DMS153 treated with DMSO at 0.1 percent for 48 hours (cell line): Measurements from ENCODE around the gene GRIK3.
"Not testable (repeated sequence)": the region's sequence is repeated elsewhere in the genome, so short reads cannot be mapped to it uniquely, and the experiment has no call there.

Experiments
- DNase-seq: peaks from one replicate; lab custom pipeline; 2025; ENCODE audit not compliant: unreplicated experiment; lab: John Stamatoyannopoulos, UW

GRIK3 gene

GRCh38 chr1:36948147-36948546 lies 86.2 kb downstream of the GRIK3 start:
- no peak for DNase-seq

DNA sequence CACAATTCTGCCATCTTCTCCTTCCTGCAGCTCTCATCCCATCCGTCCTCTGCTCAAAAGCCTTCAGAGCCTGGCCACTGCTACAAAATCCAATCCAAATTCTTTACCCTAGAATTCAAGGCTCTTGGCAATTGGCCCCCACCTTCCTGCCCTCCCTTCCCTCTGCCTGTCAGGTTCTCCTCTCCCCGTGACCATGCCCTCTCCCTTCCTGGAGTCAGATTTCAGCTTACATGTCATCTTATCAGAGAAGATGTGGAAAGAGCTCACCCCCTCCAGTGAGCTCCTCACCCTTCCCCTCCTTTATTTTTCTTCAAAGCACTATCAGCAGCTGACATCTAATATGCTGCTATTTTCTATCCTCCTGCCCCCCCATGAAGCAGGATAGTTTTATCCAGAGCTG lies 86.9 kb downstream of the GRIK3 start:
- no peak for DNase-seq

DNA sequence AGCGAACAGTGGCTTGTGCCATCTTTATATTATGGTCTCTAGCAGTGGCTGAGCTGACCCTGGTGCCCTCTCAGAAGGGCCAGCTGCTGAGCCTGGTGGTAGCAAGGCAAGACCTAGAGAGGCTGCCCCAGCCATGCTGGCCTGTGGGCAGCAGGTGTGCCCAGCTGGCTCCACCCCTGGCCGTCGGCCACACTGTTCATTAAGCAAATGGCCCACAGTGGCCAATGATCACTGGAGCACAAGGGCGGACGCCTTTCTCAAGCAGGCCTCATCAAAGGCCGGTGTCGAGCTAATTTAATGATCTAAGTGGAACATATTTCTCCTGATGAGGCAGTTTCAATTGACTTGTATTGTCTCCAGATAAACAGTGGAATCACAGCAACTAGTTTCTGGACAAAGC lies 89.4 kb downstream of the GRIK3 start:
- no peak for DNase-seq

- no peak for DNase-seq
Measured at GRCh38 chr1:36942148-36942547, 92.2 kb downstream of the GRIK3 start.

DNA sequence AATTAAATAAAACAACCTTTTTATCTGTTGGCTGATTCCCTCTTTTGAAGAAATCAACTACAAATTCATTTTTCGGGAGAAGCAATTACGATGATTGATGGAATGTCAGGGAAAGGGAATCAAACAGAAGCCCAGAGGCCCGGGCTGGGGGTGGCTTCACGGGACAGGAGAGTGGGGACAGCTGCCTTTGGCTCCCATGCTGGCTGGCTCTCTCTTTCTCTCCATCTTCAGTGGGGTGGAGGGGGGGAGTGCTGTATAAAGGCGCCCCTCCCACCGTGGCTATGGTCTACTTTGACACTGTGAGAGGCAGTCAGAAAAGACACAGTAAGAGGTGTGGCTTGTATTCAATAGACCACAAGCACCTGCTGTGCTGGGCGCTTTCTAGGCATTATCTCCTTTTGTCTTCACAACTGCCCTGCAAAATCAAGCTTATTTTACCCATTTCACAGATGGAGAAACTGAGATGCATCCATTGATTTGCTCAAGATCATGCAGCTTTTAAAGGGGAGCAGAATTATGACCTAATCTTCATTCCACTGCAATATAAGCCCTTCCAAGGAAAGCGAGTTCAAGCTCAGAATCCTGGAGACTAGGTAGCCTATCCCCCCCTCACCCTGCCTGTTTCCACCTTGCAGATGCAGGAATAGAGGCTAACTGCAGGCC lies 92.9 kb downstream of the GRIK3 start:
- no peak for DNase-seq

GRCh38 chr1:36938819-36939218 lies 95.5 kb downstream of the GRIK3 start:
- DNase-seq, result no peak

- DNase-seq, result no peak
Measured at GRCh38 chr1:36937371-36937770, 96.9 kb downstream of the GRIK3 start.

GRCh38 chr1:36934061-36934460 lies 100.3 kb downstream of the GRIK3 start:
- peak; percentile 80 for DNase-seq

GRCh38 chr1:36927826-36928225 lies 106.5 kb downstream of the GRIK3 start:
- DNase-seq, result no peak

DNA sequence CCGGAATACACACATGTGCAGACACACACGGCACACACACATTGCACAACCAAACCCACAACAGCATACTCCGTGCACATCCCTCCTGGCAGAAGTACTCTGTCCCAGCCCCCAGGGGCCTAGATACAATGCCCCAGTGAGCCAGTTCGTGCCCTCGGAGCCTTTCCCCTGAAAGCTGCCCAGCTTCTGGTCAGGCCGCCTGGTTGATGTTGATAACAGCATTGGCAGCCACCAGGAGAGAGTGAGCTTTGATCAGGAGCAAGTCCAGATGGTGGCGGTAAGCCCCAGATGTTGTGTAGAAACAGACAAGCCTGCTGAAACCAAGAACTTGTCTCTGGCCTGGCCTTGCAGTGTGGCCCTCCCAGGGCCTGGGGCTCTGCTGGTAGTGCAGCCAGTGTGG lies 109.1 kb downstream of the GRIK3 start:
- no peak for DNase-seq

- DNase-seq, result peak; percentile 46
Measured at GRCh38 chr1:36924282-36924811, 110.0 kb downstream of the GRIK3 start.

- DNase-seq, result no peak
Measured at GRCh38 chr1:36922593-36923426, 111.5 kb downstream of the GRIK3 start.

DNA sequence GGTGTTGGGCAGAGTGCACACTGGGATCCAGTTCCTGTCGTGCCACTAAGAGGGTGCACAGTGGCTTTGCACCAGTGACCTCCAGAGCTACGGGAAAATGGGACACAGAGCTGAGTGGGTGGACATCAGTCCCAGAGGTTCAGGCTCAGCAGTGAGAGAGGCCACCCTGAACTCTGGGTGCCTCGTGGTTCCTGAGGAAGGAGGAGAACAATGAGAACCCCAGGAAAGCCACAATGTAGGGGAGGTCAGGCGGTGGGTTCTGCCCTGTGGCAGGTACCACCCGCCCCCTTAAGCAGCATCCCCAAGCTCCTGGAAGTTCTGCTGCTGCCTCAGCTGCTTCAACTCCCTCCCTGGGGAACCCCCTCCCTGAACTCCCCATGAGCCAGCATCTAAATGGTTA lies 112.2 kb downstream of the GRIK3 start:
- no peak for DNase-seq

DNA sequence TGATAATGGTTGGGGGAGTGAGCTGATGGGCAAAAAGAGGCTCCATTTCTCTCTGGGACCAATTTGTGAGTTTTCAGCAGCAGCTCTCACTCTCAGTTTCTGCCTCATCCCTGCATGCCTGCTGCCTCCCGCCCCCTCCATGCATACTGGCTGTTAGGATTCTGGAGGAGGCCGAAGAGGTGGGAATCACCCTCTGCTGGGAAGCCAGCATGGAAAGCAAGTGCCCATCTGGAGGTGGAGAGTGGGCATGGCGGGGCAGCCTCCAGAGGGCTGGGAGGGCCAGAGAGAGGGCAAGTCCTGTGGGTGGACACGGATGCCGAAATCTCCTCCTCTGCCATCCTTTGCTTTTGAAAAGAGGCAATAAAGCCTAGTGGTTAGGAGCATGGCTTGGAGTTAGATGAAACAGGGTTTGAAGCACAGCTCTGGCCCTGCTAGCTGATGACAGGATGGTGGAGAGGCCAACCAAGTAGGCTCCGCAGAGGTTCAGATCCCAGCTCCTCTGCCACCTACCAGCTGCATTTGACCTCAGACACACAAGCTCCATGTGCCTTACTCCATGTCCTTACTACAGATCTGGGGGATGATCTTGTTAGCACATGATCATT lies 113.4 kb downstream of the GRIK3 start:
- no peak for DNase-seq

DNA sequence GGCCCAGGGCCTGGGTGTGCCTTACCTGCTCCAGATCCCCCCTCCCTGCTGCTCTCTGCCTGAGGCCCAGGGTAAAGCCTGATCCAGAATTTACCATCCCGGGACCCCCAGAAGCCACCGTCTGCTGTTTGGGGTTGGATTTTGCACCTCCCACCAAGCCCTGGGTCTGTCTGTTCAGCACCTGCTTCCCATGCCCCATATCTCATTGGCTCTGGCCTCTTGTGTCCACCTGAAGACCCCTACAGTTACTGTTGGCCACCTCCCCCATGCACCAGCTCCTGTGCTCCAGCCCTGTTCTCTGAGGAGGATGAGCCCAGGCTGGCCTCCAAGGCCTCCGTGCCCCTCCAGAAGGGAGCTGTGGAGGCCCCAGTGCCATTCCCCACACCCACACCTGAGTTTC lies 113.9 kb downstream of the GRIK3 start:
- no peak for DNase-seq

GRCh38 chr1:36919491-36920145 lies 114.7 kb downstream of the GRIK3 start:
- DNase-seq, result no peak

DNA sequence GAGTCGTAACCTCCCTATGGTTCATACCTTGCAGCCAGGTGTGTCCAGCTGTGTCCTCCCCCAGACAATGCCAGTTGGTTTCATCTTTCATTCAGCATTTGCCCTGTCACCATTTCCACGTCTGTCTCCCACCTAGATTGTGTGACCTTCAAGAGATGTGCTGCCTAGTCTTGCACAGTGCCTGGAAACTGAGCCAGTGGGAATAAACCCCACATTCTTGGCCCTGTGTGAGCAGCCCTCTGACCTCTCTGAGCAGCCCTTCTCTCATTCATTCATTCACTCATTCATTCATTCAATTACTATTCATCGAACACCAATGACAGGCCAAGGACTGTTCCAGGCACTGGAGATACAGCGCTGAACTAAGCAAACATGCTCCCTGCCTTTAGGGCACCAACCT lies 115.7 kb downstream of the GRIK3 start:
- no peak for DNase-seq

GRCh38 chr1:36916542-36916941 lies 117.8 kb downstream of the GRIK3 start:
- not testable (repeated sequence) for DNase-seq

GRCh38 chr1:36913484-36914060 lies 120.7 kb downstream of the GRIK3 start:
- DNase-seq, result no peak

DNA sequence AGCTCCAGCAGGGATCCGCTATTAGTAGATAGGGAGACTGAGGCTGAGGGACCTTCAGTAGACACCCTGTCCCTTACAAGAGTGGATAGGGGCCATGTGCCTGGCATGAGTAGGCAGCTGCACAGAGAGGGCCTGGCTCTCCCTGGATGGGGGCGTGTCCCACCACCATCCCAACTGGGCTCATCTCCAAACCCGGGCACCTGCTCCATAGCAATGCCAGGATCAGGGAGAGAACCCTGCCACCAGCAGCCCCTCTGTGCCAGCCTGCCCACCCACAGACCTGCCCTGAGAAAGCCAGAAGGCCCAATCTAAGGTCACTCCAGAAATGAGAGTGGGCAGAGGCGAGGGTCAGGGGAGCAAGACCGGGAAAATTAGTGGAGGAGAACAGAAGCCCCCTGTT lies 121.3 kb downstream of the GRIK3 start:
- DNase-seq, result no peak

GRCh38 chr1:36912365-36912865 lies 121.9 kb downstream of the GRIK3 start:
- no peak for DNase-seq
